Stomach smooth muscle (tissue), 2 donors: ENCODE measurements around the gene ARHGAP32.

ENCODE experiments used
- H3K27ac ChIP-seq: one replicate; pipeline ENCODE4 v1.7.0; 2013; ENCODE audit warnings: mild to moderate bottlenecking, low read length, inconsistent platforms
- H3K27me3 ChIP-seq, 2 donors: one replicate each; pipeline ENCODE4 v1.7.0; 2013; ENCODE audit warnings: low read length in 2 of 2; ENCODE audit not compliant: insufficient read depth in 2 of 2, control insufficient read depth in 1 of 2
- H3K36me3 ChIP-seq, 2 donors: one replicate each; pipeline ENCODE4 v1.7.0; 2013; ENCODE audit warnings: low read length in 2 of 2; ENCODE audit not compliant: control insufficient read depth in 2 of 2, insufficient read depth in 2 of 2
- H3K4me1 ChIP-seq: one replicate; pipeline ENCODE4 v1.7.0; 2013; ENCODE audit warnings: low read length; ENCODE audit not compliant: control insufficient read depth, insufficient read depth
- H3K4me3 ChIP-seq, 2 donors: one replicate each; pipeline ENCODE4 v1.7.0; 2013; ENCODE audit warnings: low read length in 2 of 2
- H3K9ac ChIP-seq, 2 donors: one replicate each; pipeline ENCODE4 v1.7.0; 2013; ENCODE audit warnings: low read length in 2 of 2, mild to moderate bottlenecking in 1 of 2
- H3K9me3 ChIP-seq, 2 donors: one replicate each; pipeline ENCODE4 v1.7.0; 2013; ENCODE audit warnings: low read length in 2 of 2; ENCODE audit not compliant: control insufficient read depth in 2 of 2
- donor health status: healthy.
- donor health status: Pancreatic carcinoma.

ARHGAP32 gene

GRCh38 chr11:128915149-128915521, 277.0 kb downstream of the ARHGAP32 start:
- H3K27me3 ChIP-seq = peaks cover 7 to 15% of the 10 kb centered on the region in 2 donors
- H3K4me1 ChIP-seq = no peaks in the 10 kb centered on the region
- no peak overlapping the region for H3K27ac ChIP-seq
- H3K4me3 ChIP-seq = no peak overlapping the region
- H3K36me3 ChIP-seq = no peaks in the 10 kb centered on the region
- no peaks in the 10 kb centered on the region for H3K9me3 ChIP-seq
- no peak overlapping the region for H3K9ac ChIP-seq
